ENCODE data around the gene NUDT4.
"Not testable (repeated sequence)": the region's sequence is repeated elsewhere in the genome, so short reads cannot be mapped to it uniquely, and the experiment has no call there.

Gene NUDT4

GRCh38 chr12:93399183-93399863 is 21.6 kb downstream of the NUDT4 start:
- not testable (repeated sequence) for DNase-seq (ENCODE audit: low read depth, low spot score)

- DNase-seq (ENCODE audit: low read depth, low spot score), result no peak
Observed at GRCh38 chr12:93402333-93403311, 24.9 kb downstream of the NUDT4 start.

GRCh38 chr12:93403988-93404803 is 26.5 kb downstream of the NUDT4 start:
- DNase-seq (ENCODE audit: low read depth, low spot score), result no peak

GRCh38 chr12:93404961-93405849 is 27.5 kb downstream of the NUDT4 start:
- DNase-seq (ENCODE audit: low read depth, low spot score), result no peak

- no peak for DNase-seq (ENCODE audit: low read depth, low spot score)
Observed at GRCh38 chr12:93407054-93407962, 29.6 kb downstream of the NUDT4 start.

- DNase-seq (ENCODE audit: low read depth, low spot score), result no peak
Observed at GRCh38 chr12:93407963-93408283, 30.2 kb downstream of the NUDT4 start.

GRCh38 chr12:93408813-93409212 is 31.1 kb downstream of the NUDT4 start:
- no peak for DNase-seq (ENCODE audit: low read depth, low spot score)

GRCh38 chr12:93409343-93410187 is 31.8 kb downstream of the NUDT4 start:
- not testable (repeated sequence) for DNase-seq (ENCODE audit: low read depth, low spot score)

- DNase-seq (ENCODE audit: low read depth, low spot score), result not testable (repeated sequence)
Observed at GRCh38 chr12:93411060-93411459, 33.3 kb downstream of the NUDT4 start.

- DNase-seq (ENCODE audit: low read depth, low spot score), result not testable (repeated sequence)
Observed at GRCh38 chr12:93412396-93412795, 34.7 kb downstream of the NUDT4 start.

GRCh38 chr12:93413064-93413463 is 35.3 kb downstream of the NUDT4 start:
- no peak for DNase-seq (ENCODE audit: low read depth, low spot score)

GRCh38 chr12:93415723-93416464 is 38.2 kb downstream of the NUDT4 start:
- no peak for DNase-seq (ENCODE audit: low read depth, low spot score)

GRCh38 chr12:93417967-93418480 is 40.3 kb downstream of the NUDT4 start:
- DNase-seq (ENCODE audit: low read depth, low spot score), result no peak

- DNase-seq (ENCODE audit: low read depth, low spot score), result no peak
Observed at GRCh38 chr12:93419388-93420034, 41.8 kb downstream of the NUDT4 start.

GRCh38 chr12:93422050-93422449 is 44.3 kb downstream of the NUDT4 start:
- no peak for DNase-seq (ENCODE audit: low read depth, low spot score)

- no peak for DNase-seq (ENCODE audit: low read depth, low spot score)
Observed at GRCh38 chr12:93425736-93426411, 48.1 kb downstream of the NUDT4 start.

- DNase-seq (ENCODE audit: low read depth, low spot score), result no peak
Observed at GRCh38 chr12:93426412-93426805, 48.7 kb downstream of the NUDT4 start.

Measured in brain pericyte (primary cell).